Measurements from ENCODE around the gene RBM20.

GRCh38 chr10:110805292-110805691, 161.2 kb downstream of the RBM20 start:
- TF ChIP-seq CTCF (conservative IDR thresholded peaks at IDR 0.05; ENCODE audit: low read depth, low read length) (no peak), POLR2A (IDR thresholded peaks at IDR 0.05; ENCODE audit: low read depth, low read length) (no peak), USF2 (IDR thresholded peaks at IDR 0.05; ENCODE audit: low read depth, low read length) (no peak), CEBPB (IDR thresholded peaks at IDR 0.05; ENCODE audit: low read depth, low read length) (no peak)
